ENCODE results near the gene RNF144B.
"Not testable (repeated sequence)": the region's sequence is repeated elsewhere in the genome, so short reads cannot be mapped to it uniquely, and the experiment has no call there.

Gene RNF144B

DNA sequence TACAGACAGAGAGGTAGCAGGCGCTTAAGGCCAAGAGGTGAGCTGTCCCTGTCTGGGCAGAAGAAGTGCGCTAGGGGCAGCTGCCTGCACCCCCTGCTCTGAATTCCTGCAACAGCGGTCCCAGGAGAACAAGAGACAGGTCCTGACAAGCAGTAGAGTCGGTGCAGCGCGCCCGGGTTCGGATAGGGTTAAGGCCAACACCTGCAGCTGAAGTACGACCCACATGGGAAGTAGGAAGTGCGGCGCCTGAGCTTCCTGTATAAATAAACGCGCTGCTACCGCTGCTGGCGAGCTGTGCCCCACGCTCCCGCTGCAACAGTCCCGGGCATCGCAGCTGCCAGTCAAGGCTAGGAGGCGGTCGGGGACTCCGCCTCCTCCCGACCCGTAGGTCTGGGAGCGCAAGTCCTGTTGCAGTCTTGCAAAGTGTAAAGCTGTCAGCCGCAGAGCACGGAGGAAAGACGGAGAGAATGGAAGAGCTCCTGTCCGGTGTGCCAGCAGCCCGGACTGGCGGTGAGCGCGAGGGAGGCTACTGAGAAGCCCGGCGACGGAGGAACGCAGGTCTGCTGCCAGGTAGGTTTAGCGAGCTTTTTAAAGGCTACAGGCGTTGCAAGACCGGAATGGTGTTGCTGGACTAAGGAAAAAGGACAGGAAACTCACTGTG, at the start of gene RNF144B:
Gene RNF144B, plus strand, starts transcription at position 290 of the 661 bp plus-strand sequence. CDS start 12,185 bp downstream, outside the sequence.
- DNase-seq = peak; percentile 37 to 61

DNA sequence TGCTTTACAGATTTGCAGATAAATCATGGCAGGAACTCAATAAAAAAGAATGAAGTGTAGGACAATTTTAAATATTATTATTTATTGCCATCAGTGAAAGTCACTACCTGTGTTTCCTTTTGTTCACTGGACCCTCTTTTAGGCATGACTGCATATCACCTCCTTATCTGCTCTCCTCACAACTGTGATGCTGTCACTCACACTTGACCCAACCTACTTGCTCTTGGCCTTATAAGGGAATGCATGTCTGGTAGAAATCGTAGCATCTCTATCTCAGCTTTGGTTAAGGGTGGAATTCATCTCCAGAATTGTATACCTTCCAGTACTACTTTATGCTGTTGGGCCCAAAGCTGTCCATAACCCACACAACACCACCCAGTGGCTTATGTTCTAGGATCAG, 47.6 kb upstream of the RNF144B start:
- DNase-seq = no peak

DNA sequence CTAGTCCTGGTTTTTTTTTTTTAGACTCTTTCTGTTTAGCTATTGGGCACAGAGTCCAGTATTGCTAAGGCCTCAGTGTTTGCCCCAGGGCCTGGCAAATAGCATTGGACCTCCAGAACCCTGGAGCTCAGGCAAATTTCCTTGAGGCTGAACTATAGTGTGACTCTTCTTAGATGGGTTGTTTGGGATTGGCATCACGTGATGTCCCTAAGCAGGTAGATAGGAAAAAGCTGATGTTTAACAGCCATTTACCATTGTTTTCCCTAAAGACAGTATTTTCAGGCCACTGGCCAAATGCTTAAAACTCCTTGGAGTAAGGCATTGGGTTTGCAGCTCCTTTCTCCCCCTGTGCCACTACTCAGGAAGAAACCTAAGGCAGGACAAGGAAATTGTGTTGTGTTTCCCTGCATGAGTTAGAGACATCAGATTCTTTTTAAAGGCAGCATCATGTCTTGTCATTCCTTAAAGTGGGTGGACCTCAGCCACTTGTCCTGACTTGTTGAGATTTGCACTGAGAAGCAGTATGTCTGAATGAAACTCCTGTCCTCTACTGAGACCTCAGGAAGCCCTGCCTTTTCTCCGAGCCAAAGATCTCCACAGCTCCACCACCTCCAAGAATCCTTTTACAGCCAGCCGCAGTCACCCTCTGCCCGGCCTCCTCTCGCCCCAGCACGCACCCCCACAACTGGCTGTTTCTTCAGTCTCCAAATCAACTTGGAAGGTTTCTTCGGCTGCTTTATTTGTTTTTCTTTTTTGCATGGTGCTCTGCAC, 46.2 kb upstream of the RNF144B start:
- DNase-seq = no peak

DNA sequence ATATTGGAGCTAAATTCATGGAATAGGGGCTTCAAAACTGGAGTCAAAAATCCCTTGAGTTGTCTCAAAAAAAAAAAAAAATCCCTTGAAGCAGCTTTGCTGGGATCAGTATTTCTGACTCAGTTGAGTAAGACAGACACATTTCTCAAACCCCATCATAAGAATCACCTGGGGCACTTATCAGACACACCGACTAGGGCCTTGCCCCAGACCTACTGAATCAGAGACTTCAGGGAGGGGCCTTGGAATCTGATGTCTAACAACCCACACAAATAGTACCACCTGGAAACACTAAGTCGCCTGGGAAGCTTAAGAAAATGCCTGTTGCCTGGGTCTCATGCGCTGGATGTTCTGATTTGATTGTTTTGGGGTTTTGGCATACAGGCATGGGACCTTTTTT, 44.9 kb upstream of the RNF144B start:
- no peak for DNase-seq

DNA sequence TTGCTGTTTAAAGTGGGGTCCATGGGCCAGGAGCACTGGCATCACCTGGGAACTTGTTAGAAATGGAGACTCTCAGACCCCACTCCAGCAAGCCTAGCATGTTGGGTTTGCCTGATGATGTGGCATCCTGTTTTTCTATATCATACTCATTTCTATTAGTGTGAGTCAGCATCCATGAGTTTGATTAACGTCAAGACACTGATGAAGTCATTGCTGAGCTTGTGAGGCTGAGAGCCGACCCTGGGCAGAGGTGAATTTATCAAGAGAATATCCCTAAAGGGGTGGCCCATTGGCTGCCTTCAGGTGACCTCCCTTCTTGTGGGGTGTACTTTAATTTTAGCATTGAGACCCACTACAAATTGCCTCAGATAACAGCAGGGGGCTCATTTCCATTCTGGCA, 43.4 kb upstream of the RNF144B start:
- peak in 1 of 2 donors; percentile 6 for DNase-seq

DNA sequence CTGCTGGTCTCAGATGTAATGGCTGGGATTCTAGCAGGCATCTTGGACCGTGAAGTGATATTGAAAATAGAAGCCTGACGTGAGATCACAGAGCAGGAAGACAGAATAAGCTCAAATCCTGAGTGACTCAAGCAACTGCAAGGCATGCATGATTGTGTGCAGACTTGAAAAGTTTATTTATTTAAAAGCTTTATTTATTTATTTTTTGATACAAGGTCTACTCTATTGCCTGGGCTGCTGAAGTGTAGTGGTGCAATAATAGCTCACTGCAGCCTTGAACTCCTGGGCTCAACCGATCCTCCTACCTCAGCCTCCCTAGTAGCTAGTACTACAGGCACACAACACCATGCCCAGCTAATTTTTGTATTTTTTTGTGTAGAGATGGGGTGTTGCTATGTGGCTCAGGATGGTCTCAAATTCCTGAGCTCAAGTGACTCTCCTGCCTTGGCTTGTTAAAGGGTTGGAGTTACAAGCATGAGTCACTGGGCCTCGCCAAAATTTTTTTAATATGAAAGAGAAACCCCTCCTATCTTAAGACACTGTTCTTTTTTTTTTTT, 40.1 kb upstream of the RNF144B start:
- no peak for DNase-seq

DNA sequence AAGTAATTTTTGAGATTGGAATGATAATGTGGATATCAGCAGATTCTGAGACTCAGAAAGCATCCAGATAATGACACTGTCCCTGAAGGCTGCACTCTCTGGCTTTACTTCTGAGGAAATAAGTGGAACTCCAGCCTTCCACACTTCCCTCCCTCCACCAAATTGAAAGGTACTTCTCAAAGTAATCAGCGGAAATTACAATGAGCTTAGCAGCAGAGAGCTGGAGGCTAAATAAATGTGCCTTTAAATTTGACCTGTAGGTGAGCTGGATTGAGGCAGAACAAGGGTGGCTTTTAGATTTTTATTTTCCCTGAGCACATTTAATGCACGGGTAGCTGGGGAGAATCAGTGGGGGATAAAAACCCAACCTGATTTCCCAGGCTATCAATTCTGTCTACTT, 39.3 kb upstream of the RNF144B start:
- no peak for DNase-seq

DNA sequence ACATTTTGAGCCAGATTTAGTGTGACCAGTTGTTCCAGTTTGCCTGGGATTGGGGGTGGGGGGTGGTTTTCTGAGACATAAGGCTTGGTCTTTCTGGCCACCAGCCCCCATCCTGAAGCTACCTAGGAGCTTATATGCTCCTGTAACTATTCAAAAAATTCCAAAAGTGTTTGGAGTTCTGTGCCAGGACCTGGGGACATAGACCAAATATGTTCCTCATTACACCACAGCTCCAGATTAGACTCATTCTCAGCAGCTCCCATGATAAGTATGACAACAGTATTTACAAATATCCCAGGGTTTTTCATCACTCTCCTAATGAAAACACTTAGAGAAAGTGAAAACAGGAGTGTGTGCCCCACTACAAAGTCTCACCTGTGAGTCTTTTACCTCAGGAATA, 37.8 kb upstream of the RNF144B start:
- no peak for DNase-seq

DNA sequence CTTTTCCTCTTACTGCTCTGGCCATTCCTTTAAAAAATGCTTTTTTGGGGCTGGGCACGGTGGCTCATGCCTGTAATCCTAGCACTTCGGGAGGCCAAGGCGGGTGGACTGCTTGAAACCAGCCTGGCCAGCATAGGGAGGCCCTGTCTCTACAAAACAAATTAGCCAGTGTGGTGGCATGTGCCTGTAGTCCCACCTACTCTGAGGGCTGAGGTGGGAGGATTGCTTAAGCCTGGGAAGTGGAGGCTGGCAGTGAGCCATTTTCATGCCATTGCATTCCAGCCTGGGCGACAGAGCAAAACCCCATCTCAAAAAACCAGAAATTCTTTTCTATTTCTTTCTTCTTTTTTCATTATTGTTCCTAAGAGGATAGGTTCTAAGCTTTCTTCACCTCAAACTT, 36.9 kb upstream of the RNF144B start:
- DNase-seq = no peak

DNA sequence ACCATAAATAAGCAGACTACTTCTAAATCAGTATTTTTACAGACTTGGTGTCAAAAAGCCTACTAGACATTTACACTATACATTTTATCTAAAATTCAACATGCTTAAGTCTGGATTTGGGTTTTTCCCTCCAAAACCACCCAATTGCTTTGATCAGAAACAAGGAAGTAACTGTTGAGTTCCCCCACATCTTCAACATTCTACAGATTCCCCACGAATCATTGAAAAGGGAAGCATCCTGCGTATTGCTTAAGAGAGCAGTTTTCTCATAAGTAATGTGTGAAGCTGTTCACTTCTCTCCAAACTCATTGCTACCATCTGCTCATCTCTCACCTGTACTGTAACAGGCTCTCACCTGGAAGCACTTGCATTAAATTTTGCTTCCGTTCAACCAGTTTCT, 36.4 kb upstream of the RNF144B start:
- peak in 1 of 2 donors; percentile 18 for DNase-seq

DNA sequence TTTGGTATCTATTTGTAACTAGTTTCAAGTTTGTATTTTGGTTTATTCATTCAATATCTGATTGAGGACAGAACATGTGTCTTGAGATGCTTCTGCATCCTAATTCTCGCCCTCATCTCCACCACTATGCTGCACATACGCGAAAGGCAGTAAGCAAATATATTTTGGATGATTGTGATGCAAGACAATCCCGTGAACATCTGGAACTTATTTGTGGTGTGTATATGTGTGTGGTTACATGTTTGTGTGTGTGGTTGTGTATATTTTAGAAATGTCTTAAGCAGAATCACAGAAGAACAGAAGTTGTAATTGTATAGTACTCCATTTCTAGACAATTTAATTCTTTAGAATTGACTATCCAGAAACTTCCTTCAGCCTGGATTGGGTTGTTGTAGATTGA, 35.1 kb upstream of the RNF144B start:
- DNase-seq = no peak

DNA sequence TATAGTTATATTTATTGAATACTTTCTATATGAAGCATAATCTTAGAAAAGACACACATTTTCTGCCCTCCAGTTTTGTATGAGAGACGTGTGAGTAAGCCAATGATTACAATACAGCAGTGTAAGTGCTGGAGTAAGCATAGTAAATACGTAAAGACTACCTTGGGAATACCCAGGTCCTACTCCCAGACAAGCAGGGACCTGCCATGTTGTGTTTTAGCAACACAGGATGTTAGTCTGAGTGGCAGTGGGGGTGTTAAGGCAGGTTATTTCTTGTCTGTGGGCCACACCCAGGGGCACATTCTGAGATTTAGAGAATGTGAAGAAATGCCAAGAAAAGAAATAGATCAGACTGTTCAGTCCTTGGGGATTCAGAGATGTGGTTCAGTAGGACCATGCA, 34.3 kb upstream of the RNF144B start:
- no peak for DNase-seq

DNA sequence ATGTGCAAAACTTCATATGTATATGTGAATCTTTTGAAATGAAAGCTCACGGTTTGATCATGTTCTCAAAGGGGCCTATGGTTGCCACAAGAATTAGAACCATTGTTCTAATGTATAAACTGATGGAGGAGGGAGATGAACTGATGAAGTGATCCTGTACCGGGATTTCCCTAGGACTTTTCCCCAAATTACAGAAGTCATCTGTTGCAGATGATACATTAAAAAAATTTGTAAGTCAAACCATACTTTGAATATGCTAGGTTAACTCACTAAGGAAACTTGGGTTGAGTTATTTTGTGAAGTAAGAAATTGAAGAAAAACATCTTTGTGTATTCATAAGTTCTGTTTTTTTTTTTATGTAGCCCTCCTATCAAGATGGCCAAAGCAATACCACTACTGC, 33.9 kb upstream of the RNF144B start:
- DNase-seq = no peak

DNA sequence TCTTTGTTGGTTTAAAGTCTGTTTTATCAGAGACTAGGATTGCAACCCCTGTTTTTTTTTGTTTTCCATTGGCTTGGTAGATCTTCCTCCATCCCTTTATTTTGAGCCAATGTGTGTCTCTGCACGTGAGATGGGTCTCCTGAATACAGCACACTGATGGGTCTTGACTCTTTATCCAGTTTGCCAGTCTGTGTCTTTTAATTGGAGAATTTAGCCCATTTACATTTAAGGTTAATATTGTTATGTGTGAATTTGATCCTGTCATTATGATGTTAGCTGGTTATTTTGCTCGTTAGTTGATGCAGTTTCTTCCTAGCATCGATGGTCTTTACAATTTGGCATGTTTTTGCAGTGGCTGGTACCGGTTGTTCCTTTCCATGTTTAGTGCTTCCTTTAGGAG, 29.6 kb upstream of the RNF144B start:
- DNase-seq = not testable (repeated sequence)

DNA sequence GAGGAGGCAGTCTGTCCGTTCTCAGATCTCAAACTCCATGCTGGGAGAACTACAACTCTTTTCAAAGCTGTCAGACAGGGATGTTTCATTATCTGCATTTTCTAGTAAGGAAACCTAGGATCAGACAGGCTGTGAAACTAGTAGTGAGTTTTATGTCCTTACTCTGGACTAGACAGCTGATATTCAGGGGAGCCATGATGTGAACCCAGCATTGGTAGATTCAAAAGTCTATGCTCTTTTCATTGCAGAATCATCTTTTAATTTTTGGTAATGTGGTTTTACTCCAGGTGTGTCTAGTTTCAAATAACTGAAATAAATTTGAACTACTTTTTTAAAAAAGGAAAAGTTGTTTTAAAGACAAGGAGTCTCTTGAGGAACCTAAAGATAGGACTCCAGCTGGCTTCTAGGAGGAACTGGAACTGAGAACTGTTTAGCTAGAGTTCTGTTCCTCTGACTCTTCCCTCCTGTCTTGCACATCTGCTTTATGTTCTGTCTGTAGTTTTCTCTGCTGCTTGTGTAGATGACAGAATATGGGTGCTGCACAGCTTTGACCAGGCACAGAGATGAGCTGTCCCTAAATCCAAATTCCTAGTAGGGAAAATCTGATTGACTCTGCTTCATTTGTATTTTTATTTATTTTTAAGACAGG, 27.8 kb upstream of the RNF144B start:
- no peak for DNase-seq

DNA sequence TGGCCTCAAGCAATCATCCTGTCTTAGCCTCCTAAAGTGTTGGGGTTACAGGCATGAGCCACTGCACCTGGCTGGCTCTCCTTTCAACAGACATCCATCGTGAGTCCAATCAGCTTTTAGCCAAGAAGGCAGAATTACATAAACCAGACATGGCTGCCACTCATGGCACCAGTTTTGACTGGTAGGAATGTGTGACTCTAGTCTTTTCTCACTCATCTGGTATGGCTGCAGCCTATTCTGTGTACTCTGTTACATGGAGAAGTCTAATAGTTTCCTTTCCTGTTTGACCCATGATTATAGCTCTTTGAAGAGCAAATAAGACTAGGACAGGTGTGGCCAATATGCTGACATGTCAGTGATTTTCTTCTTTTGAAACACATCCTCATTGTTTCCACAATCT, 27.0 kb upstream of the RNF144B start:
- no peak for DNase-seq

DNA sequence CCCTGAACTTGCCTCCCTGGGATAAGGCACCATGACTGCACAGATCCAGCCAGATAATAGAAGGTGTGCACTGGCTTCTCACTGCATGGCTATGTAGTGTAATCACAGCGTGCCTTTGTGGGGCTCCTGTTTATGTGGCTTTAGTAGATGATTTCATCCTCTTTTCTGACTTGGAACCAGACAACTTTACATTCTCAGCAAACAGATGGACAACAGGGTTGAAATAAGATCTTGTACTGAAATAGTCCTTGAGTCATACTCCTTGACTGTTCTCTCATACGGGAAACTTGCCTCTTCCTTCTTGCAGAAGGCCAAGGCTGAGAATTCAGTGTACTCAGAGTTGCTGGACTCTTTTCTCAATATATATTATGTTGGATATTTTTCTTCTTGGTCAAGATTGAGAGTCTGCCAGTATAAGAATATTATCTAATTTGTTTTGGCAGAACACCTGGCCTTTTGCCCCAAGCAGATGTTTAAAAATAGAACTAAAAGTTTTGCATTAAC, 25.0 kb upstream of the RNF144B start:
- DNase-seq = no peak

DNA sequence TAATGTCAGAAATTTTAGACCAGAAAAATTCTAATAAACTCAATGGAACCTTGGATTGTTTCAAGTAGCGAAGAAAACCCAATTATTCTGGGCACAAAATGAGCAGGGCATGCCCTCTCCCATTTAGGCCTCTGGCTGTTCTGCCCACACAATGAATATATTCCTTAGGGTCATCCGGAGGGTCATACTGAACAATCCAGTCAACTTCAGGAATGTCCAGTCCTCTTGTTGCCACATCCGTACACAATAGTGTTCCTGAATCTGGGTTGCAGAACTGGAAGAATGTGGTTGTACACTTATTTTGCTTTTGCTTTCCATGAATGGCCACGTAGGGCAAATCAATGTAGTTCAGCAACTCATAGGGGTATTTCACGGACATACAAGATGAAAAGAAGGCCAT, 23.4 kb upstream of the RNF144B start:
- DNase-seq = no peak

DNA sequence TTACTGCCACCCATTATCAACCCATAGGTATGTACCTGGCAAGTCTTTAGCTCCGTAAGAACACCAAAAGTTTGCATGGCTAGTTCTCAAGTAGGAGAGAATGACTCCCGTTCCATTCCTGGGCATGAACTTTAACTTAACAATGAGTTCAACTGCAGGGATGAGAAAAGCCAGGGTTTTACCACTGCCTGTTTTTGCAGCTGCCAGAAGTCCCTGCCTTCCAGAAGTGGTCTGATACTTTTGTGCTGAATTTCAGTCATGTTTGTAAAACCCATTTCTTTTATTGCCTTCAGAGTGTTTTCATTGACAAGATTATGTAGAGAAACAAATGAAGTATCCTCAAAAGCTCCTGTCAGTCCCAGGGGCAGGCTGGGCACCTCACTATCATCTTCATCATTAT, 22.6 kb upstream of the RNF144B start:
- DNase-seq = not testable (repeated sequence)

DNA sequence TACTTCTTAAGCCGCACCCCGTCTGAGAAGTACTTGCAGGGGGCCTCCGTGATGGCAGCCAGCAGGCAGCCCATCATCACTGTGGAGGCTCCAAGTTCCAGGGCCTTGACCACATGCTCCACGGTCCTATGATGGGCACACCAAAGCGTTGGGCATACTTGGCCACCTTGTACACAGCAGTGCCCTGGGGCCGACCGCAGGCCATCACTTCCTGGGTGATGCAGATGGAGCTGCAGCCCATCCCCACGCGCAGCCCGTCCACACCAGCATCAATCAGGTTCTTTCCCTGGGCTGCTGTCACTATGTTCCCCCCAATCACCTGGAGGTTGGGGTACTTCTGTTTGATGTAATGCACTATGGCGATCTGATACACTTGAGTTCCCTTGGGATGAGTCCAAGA, 19.8 kb upstream of the RNF144B start:
- no peak for DNase-seq

DNA sequence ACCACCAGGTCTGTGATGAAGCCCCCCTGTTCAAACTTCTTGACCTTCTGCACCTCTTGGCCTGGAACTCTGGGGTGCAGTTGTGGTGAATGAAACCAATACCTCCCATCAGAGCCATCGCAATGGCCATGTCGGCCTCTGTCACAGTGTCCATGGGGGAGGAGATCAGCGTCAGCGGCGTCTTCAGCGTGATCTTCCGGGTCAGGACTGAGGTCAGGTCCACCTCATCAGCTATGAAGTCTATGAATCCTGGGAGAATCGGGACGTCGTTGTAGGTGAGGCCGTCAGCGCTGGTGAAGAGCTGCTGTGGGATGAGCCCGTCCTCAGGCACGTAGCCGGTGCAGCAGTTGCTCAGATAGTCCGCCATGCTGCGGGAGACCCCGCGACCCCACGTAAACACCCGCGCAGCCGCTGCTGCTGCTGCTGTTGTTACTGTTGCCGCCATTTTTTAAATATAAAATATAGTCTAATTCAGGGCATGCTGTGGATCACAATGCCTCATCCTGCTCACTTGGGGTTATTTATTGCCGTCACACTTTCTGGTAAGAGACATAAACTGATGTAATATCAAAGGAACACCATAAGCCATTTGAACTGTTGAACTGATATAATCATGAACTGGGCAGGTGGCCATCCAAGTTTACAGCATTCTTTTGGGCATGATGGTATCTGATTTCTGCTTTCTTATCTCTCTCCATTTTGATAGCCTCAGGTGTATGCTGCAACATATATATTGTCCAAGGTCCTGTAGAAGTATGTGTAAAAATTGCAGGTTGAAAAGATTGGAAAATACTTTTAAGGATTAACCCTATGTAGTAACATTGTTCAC, 18.7 kb upstream of the RNF144B start:
- DNase-seq = no peak

DNA sequence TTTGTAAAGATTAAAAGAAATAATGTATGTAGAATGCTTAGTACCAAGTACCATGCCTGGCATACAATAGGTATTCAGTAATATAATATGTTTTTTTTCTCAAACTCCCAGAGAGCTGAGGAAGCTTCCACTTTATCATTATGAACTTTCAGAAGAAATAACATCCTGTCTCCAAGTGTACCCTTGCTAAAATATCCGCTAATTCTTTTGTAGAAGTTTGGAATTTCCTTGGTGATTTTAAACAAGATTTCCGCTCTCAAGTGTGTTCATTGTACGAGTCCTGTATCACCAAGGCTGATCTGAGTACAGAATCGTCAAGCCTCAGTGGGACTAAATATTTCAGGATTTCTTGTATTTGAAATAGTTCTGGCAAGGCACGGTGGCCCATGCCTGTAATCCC, 16.1 kb upstream of the RNF144B start:
- no peak for DNase-seq

DNA sequence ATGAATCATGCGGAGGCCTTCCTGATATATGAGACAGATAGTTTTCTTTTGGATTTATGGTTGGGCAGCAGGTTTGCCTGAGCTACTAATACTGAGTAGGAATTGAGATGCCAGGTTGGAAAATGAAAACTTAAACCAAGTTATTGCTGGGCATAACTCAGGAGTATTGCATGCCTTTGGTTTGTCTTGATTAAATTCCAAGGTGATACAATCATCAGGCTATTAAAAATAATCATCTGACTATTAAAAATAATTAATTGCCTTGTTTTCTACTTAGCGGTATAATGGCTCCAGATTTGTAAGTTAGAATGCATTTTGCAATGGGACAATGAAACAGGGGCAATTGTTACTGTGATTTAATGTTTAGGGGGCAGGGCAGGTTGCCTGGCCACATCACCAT, 15.5 kb upstream of the RNF144B start:
- no peak for DNase-seq
